Stimulated activated effector memory CD8-positive, alpha-beta T cell treated with anti-CD3 and anti-CD28 coated beads, Interleukin-12 subunit alpha, Interleukin-12 subunit beta, amount 100 ng/mL, for 72 hours (primary cell): ENCODE data around the gene ERO1B.

ENCODE experiments used
- ATAC-seq: fragments of 150-1000 bp; cut with Tn5 transposase; 2 replicates; pipeline ENCODE4 v1.10.0; 2021
- DNase-seq, 2 donors: peaks; one replicate each; pipeline ENCODE4 v3.0.0; 2021 to 2022; ENCODE audit warnings: low spot score in 2 of 2
- H3K27ac Mint-ChIP-seq: one replicate; pipeline ENCODE4 v1.8.0; 2022; ENCODE audit warnings: mild to moderate bottlenecking, mixed read lengths
- H3K36me3 Mint-ChIP-seq: one replicate; pipeline ENCODE4 v1.8.0; 2022; ENCODE audit warnings: mild to moderate bottlenecking, mixed read lengths
- H3K4me1 Mint-ChIP-seq: one replicate; pipeline ENCODE4 v1.8.0; 2022; ENCODE audit warnings: mixed read lengths
- H3K4me3 Mint-ChIP-seq: one replicate; pipeline ENCODE4 v1.8.0; 2022; ENCODE audit warnings: mild to moderate bottlenecking, mixed read lengths
- H3K9me3 Mint-ChIP-seq: one replicate; pipeline ENCODE4 v1.8.0; 2022; ENCODE audit warnings: mixed read lengths

Gene ERO1B

DNA sequence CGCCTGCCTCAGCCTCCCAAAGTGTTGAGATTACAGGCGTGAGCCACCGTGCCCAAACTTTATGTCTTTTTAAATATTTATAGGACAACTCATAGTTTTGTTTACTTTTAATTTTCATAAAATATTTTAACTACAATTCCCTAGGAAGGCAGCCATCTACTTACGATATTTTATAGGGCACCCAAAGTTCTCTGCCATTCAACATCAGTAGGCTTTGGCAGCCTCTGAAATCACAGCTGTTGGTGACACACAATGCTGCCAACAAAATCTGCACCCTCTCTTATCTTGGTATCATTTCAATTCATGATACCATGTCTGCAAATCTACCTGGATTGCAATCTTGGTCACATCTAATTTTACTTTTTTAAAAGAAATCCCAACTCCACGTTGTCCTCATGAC is 27.1 kb upstream of the ERO1B start:
- no peak for ATAC-seq
- no peaks in the 10 kb centered on the region for H3K9me3 Mint-ChIP-seq
- no peak overlapping the region for H3K27ac Mint-ChIP-seq
- no peak for DNase-seq
- H3K4me1 Mint-ChIP-seq: no peaks in the 10 kb centered on the region
- H3K4me3 Mint-ChIP-seq: no peak overlapping the region
- H3K36me3 Mint-ChIP-seq: no peaks in the 10 kb centered on the region

DNA sequence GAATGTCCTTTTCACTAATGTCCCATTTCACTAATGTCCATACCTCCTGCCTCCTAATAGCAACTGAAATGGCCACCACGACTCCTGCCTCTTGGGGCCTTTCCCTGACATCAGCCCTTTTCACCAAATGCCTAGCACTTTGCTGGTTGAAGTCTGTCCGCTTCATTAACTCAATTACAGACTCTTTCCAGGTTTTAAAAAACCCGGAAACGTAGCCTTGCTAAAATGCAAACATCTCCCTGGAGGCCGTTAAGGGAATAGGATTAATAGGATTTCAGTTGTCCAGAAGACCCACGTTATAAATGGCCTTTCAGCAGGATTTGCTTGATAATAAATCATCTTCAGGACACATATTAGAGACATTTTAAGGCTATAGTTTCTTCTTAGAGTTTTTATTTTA is 25.7 kb upstream of the ERO1B start:
- no peak overlapping the region for H3K27ac Mint-ChIP-seq
- no peak for DNase-seq
- no peaks in the 10 kb centered on the region for H3K36me3 Mint-ChIP-seq
- no peaks in the 10 kb centered on the region for H3K4me1 Mint-ChIP-seq
- no peaks in the 10 kb centered on the region for H3K9me3 Mint-ChIP-seq
- ATAC-seq: no peak
- H3K4me3 Mint-ChIP-seq: no peak overlapping the region

DNA sequence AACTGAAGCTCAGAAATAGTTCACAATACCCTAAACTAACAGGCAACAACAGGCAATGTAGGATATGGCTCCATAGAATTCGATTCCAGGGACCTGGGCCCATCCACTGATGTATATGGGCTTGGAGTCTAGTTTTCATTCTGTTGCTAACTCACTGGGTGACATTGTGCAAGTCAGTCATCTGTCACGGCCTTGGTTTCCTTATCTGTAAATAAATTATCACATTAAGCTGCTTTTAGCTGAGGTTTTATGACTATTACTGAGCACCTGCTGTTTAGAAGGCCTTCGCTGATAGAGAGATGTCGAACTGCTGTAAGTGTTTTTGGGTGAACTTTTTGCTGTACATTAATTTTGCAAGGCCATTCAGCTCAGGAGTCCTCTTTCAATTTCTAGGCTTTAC is 22.9 kb upstream of the ERO1B start:
- Mint-ChIP-seq H3K4me3 (no peak overlapping the region), H3K27ac (no peak overlapping the region)
- no peak for ATAC-seq

GRCh38 chr1:236303675-236304074 is 21.9 kb upstream of the ERO1B start:
- Mint-ChIP-seq H3K4me1 (no peaks in the 10 kb centered on the region), H3K4me3 (no peak overlapping the region), H3K9me3 (no peaks in the 10 kb centered on the region), H3K36me3 (no peaks in the 10 kb centered on the region), H3K27ac (no peak overlapping the region)
- DNase-seq: no peak
- ATAC-seq: peak; percentile 61

More for the DNA sequence above, 22.9 kb upstream of the ERO1B start:
- no peaks in the 10 kb centered on the region for H3K4me1 Mint-ChIP-seq
- H3K36me3 Mint-ChIP-seq: no peaks in the 10 kb centered on the region
- DNase-seq: no peak
- H3K9me3 Mint-ChIP-seq: no peaks in the 10 kb centered on the region

GRCh38 chr1:236302941-236303340 is 21.2 kb upstream of the ERO1B start:
- H3K4me3 Mint-ChIP-seq: no peak overlapping the region
- DNase-seq (no peak), ATAC-seq (peak; percentile 52)
- H3K9me3 Mint-ChIP-seq: no peaks in the 10 kb centered on the region
- H3K27ac Mint-ChIP-seq: no peak overlapping the region
- no peaks in the 10 kb centered on the region for H3K4me1 Mint-ChIP-seq
- H3K36me3 Mint-ChIP-seq: no peaks in the 10 kb centered on the region

DNA sequence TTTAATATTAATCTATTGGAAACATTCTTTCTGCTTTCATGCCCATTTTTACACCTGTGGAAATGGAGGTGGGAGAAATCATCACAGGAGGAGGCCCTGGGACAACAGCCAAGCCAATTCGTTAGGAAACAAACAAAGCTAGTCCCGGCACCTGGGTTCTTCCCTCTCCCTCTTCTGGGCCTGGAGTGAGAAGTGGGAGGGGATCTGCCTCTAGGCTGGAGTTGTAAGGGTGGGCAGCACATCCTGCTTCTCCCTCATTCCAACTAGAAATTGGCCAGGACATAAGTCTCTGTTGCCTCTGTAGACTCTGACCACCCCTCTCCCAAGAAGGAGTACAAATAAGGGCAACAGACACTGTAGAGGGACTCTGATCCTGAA is 20.2 kb upstream of the ERO1B start:
- no peaks in the 10 kb centered on the region for H3K4me1 Mint-ChIP-seq
- H3K27ac Mint-ChIP-seq: no peak overlapping the region
- no peaks in the 10 kb centered on the region for H3K36me3 Mint-ChIP-seq
- no peak overlapping the region for H3K4me3 Mint-ChIP-seq
- DNase-seq (no peak), ATAC-seq (no peak)
- no peaks in the 10 kb centered on the region for H3K9me3 Mint-ChIP-seq

GRCh38 chr1:236301080-236301957 is 19.6 kb upstream of the ERO1B start:
- Mint-ChIP-seq H3K4me3 (no peak overlapping the region), H3K36me3 (no peaks in the 10 kb centered on the region), H3K27ac (no peak overlapping the region), H3K4me1 (no peaks in the 10 kb centered on the region), H3K9me3 (no peaks in the 10 kb centered on the region)
- DNase-seq (no peak), ATAC-seq (no peak)

DNA sequence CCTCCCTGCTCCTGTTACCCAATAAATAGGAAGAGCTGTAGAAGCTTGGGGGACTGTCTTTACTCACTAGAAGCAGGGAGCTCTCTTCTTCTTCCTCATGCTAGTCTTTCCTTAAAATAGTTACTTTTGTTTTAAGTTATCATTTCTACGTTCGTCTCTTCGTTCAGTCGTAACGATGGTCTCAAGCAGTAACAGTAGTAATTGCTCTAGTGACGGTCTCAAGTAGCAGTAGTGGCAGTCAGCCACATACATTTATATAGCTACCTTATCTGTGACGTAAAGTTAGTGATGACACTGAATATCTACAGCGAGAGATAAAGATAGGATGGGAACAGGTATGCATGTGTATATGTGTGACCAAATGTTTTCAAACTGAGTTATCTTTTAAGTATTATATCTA is 15.4 kb upstream of the ERO1B start:
- no peaks in the 10 kb centered on the region for H3K9me3 Mint-ChIP-seq
- no peak overlapping the region for H3K4me3 Mint-ChIP-seq
- no peak overlapping the region for H3K27ac Mint-ChIP-seq
- no peak for DNase-seq
- ATAC-seq: no peak
- H3K36me3 Mint-ChIP-seq: no peaks in the 10 kb centered on the region
- H3K4me1 Mint-ChIP-seq: no peaks in the 10 kb centered on the region

- DNase-seq: no peak
- ATAC-seq: no peak
- Mint-ChIP-seq H3K4me3 (no peak overlapping the region), H3K36me3 (no peaks in the 10 kb centered on the region), H3K4me1 (no peaks in the 10 kb centered on the region), H3K27ac (no peak overlapping the region), H3K9me3 (no peaks in the 10 kb centered on the region)
Observed at GRCh38 chr1:236292425-236292824, 10.7 kb upstream of the ERO1B start.

DNA sequence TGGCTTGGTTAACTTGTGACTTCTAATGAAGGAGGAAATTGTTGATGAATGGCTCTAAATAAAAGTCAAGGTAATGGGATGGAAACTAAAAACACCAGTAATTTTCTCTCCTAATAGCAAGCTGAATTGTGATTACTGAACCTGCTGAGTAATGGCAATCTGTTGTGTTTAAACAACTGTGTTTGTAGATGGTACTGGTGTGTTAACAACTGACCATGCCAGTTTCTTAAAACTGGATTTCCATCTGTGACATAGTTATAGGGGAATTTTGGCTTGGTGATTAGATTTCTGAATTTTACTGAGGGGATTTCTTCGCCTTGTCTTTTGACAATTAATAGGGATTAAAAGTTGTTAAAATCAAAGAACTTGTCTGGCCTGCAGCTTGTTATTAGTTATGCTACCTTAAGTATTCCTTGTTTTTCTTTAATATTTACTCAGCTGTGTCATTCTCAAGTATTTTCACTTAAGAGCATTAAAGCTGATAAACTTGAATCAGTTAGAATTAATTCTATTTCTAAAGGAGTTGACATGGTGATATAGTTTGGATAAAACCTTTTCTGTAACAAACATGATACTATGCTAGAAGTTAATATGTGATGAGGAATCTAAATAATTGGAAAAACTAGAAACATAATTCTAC is 7.9 kb upstream of the ERO1B start:
- Mint-ChIP-seq H3K4me1 (peaks cover 2% of the 10 kb centered on the region), H3K4me3 (no peak overlapping the region), H3K27ac (no peak overlapping the region), H3K36me3 (no peaks in the 10 kb centered on the region), H3K9me3 (no peaks in the 10 kb centered on the region)
- ATAC-seq (no peak), DNase-seq (no peak)

DNA sequence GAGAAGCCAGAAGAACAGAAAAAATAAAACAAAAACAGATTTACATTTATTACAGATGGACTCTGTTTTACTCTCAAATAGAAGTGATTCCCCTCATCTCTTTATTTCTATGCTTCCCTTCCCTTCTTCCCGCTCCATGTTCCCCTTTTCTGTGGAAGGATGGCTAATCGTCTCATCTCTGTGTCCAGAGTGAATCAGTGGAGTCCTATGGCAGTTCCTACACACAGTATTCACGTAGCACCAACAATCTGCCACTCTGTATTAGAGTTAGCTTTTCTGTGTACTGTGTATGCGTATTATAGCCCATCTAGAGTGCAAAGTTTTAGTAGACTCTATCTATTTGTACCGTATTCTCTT is 6.8 kb upstream of the ERO1B start:
- no peaks in the 10 kb centered on the region for H3K36me3 Mint-ChIP-seq
- H3K9me3 Mint-ChIP-seq: no peaks in the 10 kb centered on the region
- H3K4me1 Mint-ChIP-seq: peaks cover 11% of the 10 kb centered on the region
- H3K27ac Mint-ChIP-seq: no peak overlapping the region
- no peak for DNase-seq
- H3K4me3 Mint-ChIP-seq: no peak overlapping the region
- no peak for ATAC-seq

GRCh38 chr1:236287757-236288619 is 6.2 kb upstream of the ERO1B start:
- Mint-ChIP-seq H3K9me3 (no peaks in the 10 kb centered on the region), H3K36me3 (no peaks in the 10 kb centered on the region), H3K27ac (no peak overlapping the region), H3K4me1 (peaks cover 17% of the 10 kb centered on the region), H3K4me3 (no peak overlapping the region)
- no peak for DNase-seq
- no peak for ATAC-seq

- Mint-ChIP-seq H3K27ac (no peak overlapping the region), H3K4me3 (no peak overlapping the region), H3K9me3 (no peaks in the 10 kb centered on the region), H3K4me1 (peaks cover 23% of the 10 kb centered on the region), H3K36me3 (peaks cover 2% of the 10 kb centered on the region)
- no peak for DNase-seq
- no peak for ATAC-seq
Observed at GRCh38 chr1:236287356-236287755, 5.6 kb upstream of the ERO1B start.

DNA sequence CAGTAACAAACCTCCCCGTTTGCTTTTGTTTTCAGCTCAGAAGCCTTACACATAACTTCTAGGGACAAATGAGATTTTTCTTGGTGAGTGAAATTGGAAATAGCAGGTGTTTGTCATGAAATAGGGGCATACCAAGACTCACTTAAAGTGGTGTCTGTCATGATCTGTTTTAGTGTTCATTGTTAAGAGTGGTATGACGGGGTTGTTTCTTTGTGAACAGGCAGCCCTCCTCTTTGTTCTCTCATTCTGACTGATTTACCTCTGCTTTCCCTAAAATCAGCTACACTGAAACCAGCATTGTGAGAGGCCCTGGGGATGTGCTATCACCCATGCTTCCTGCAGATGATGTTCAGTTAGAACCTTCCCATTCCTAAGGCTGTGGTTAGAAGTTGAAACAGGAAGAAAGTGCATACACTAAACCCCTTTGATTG is 2.5 kb upstream of the ERO1B start:
- peaks cover 36% of the 10 kb centered on the region for H3K4me1 Mint-ChIP-seq
- H3K9me3 Mint-ChIP-seq: no peaks in the 10 kb centered on the region
- peaks cover 5% of the 10 kb centered on the region for H3K36me3 Mint-ChIP-seq
- DNase-seq (peak in 1 of 2 donors; percentile 60), ATAC-seq (peak; percentile 75)
- H3K4me3 Mint-ChIP-seq: no peak overlapping the region
- H3K27ac Mint-ChIP-seq: peak overlapping the region; percentile 0

- no peak for DNase-seq
- peaks cover 5% of the 10 kb centered on the region for H3K36me3 Mint-ChIP-seq
- no peaks in the 10 kb centered on the region for H3K9me3 Mint-ChIP-seq
- peak overlapping the region; percentile 84 for H3K4me3 Mint-ChIP-seq
- H3K4me1 Mint-ChIP-seq: peaks cover 36% of the 10 kb centered on the region
- peak overlapping the region; percentile 82 for H3K27ac Mint-ChIP-seq
- no peak for ATAC-seq
Observed at GRCh38 chr1:236282719-236283118, 961 bp upstream of the ERO1B start.

DNA sequence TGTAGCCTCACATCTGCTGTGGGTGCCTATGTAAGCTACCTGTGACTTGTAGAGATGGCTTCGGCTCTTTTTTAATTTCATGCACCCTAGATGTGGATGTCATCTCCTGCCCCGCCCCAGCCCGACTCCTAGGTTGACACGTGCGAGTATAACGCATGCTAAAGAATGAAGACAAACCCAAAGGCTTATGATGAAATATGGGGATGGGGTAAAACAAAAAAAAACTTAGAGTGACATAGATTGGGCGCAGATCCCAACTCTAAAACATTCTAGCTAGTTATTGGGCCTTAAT is 613 bp upstream of the ERO1B start:
- H3K4me3 Mint-ChIP-seq: peak overlapping the region; percentile 84
- peak; percentile 22 for ATAC-seq
- H3K4me1 Mint-ChIP-seq: peaks cover 36% of the 10 kb centered on the region
- H3K27ac Mint-ChIP-seq: peak overlapping the region; percentile 82
- DNase-seq: no peak
- H3K36me3 Mint-ChIP-seq: peaks cover 5% of the 10 kb centered on the region
- H3K9me3 Mint-ChIP-seq: no peaks in the 10 kb centered on the region
